Erythroblast (primary cell): ENCODE measurements around the gene FSTL4.

ENCODE experiments used
- GATA1 ChIP-seq: IDR thresholded peaks from 2 replicates; pipeline ENCODE4 v1.6.1; 2011; ENCODE audit warnings: low read depth, mild to moderate bottlenecking, control low read depth, low read length, moderate library complexity
- POLR2A ChIP-seq: IDR thresholded peaks from 2 replicates; pipeline ENCODE4 v1.6.1; 2011; ENCODE audit warnings: mild to moderate bottlenecking, low read length

DNA sequence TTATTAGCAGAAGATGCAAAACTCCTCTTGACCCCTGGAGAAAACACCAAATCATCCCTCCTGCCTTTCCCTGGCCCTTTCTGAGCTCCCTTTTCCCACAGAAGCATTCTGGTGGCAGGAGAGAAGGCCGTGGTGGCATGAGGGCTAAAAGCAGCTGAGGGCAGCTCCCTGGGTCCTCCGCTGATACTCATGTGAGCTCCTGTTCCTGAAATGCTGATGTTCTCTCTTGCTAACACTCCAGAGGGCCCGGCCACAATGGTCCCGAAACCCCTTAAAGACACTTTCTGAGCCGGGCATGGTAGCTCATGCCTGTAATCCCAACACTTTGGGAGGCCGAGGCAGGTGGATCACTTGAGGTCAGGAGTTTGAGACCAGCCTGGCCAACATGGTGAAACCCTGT is 377.4 kb downstream of the FSTL4 start:
- TF ChIP-seq POLR2A, result no peak
- TF ChIP-seq GATA1, result no peak
